Mucosa of gallbladder (tissue), 1 donor: ENCODE measurements around the gene ARIH2. TPM values are rescaled to one million over a fixed set of nuclear protein-coding genes. Genes with fewer than 3 reads are reported as not detected.
"Not testable (repeated sequence)": the region's sequence is repeated elsewhere in the genome, so short reads cannot be mapped to it uniquely, and the experiment has no call there.

Source experiments
- DNase-seq: peaks from one replicate; pipeline ENCODE4 v3.0.0-alpha.2; 2020; ENCODE audit warnings: low spot score
- total RNA-seq: library from RNA; stranded (reverse); gene quantifications from one replicate; pipeline ENCODE4 v1.2.1, GENCODE V29; 2021
- donor health status: DM: no; HTN: no; CAD: no.

Gene ARIH2
- 76.7 TPM for total RNA-seq

DNA sequence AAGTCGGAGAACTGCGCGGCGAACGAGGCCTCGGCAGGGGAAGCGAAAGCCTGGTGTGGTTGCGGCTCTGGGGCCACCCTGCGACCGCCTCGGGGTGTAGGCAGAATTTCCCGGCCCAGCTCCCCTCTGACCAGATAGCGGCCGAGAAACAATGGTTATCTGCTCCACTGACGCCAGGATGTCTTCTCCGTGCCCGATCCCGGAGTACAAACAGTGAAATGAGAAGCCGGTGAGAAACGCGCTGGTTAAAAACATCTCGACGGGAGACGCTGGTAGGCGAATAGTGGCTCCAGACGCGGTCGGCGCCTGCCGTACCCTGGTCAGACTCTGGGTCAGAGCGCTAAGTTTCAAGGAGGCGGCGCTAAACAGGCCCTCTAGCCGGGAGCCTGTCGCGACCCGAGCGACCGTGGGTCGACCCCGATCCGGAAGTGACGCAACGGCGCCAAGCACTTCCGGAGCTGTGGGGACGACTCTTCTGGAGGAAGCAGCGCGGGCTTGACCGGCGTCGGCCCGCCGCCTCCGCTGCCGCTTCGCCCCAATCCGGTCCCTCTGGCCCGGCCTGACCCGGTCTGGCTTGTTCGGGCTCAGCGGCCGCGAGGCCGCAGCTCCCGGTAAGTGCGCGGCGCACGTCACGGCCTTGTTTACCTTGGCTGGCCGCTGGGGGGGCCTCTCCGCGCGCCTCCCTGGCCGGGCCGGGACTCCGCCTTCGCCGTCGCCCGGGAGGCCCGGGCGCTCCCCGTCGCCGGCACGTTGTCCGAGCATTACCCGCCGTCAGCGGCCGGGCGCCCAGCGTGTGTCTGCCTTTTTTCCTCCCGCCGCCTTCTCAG is at the start of gene ARIH2:
Gene ARIH2 (plus strand): TSS at position 455 of the 827 bp plus-strand sequence. CDS start 8,717 bp downstream, outside the sequence.
- DNase-seq, result peak; percentile 93

DNA sequence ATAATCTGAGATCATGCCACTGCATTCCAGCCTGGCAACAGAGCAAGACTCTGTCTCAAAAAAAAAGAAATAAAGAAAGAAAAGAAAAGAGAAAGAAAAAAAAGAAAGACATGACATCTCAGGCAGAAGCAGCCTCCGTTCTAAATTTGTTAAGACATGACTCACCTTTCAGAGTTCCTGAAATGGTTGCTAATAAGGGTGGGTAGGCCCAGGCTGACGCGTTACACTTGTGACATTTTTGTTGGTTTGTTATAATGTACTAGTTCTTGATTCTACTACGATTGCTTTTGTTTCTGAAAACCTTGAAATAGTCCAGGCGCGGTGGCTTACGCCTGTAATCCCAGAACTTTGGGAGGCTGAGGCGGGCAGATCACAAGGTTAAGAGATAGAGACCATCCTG is 41.0 kb upstream of the ARIH2 start:
- no peak for DNase-seq

DNA sequence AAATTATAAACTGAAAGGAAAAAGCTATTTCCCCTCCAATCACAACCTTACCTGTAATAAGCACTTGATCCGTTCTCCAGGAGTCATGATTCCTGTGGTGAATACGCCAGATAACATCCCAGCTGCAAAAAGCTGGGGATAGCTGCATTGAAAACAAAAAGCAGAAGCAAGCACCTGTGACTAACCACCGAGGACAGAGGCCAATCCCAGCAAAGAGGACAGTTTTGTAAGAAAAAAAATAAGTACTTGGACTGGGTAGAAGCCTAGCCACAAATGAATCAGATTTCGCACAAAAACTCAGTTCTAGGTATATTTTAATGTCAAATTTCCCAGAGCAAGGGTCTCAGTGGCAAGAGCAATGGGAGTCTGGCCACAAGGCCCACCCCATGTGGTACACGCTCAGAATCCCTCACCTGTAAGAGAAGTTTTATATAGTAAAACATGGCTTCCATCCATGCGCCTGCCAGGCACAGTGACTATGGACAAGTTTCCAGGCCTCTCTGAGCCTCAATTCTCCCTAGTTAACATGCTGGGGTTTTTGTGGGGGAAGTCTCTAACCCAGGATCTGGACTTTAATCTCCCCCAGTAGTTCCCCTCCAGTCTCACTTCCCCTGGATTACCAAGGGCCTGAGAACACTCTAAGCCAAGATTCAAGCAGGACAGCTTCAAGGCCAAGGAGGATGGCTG is 39.2 kb upstream of the ARIH2 start:
- DNase-seq, result no peak

DNA sequence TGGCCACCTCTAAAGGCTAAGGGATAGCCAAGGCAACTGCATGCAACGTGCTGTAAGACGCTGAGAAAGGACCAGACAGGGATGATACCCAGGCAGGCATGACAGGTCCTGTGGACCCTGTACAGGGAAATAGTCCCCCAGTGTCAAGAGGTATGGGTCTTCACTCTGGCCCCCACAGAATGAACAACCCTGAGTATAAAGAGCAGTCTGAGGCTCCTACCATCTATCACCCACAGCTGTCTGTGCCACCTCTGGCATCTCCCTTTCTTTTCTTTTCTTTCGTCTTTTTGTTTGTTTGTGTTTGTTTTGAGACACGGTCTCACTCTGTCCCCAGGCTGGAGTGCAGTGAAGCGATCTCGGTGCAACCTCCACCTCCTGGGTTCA is 38.7 kb upstream of the ARIH2 start:
- no peak for DNase-seq

DNA sequence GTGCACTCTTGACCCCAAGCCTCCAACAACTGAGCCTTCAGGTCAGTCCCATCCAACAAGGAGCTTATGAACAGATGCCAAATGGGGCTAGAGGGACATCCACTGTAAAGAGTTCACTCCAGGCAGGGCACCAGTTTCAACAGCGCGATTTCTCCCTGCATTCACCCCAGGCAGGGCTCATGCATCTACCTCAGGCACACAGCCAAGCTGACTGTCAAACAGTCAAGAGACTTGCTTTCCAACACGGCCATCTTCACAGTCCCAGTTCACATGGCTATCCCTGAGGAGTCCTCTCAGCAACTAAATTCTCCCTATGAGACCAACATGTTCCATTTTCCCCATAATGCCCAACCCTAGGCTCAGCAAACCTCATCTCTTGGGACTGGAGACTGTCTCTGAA is 37.6 kb upstream of the ARIH2 start:
- no peak for DNase-seq

DNA sequence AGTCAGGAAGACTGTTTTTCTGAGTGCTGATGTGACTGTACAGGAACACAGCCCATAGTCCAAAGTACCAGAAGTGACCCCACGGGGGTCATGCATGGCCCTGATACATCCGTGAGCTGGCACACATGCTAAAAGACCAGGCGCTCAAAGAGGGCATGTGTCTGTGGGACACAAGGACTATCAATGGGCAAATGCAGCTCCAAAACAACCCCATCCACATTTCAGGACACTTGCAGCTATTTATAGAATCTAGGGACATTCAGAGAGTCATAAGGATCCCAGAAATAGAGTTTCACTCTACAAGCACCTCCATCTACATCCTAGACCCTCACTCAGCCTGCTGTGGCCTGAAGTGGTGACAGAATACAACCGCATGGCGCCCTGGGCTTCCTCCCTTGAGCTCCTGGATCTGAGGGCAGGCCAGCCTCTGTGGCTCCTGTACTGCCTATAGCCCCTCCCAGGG is 37.0 kb upstream of the ARIH2 start:
- DNase-seq, result no peak

DNA sequence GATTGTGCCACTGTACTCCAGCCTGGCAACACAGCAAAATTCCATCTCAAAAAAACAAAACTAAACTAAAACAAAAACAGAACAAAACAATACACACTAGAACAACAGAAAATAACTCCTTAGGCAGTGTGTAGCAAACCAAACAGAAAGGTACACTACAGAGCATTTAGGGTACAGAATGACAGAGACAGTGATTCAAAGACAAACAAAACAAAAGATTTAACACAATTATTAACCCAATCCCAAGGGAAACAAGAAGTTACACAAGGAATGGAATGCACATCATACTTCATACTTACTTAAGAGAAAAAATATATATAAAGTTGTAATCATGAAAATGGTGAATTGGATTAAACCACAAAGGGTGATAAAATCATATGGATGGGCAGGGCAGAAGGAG is 32.9 kb upstream of the ARIH2 start:
- no peak for DNase-seq

DNA sequence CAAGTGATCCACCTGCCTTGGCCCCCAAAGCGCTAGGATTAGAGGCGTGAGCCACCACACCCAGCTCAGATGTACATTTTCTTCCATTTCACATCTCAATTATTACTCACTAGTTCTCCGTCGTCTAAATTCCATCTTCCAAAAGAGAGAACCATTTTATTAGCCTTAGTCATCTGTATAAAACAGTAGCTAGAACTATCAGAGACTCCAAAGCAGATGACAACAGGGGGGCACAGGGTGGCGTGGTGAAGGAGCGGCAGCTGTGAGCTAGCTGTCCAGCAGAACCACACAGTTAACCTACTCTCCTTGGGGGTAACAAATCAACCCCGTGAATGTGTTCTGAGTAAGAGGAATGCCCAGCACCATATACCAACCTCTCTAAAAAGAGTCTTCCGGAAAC is 27.0 kb upstream of the ARIH2 start:
- DNase-seq, result no peak

DNA sequence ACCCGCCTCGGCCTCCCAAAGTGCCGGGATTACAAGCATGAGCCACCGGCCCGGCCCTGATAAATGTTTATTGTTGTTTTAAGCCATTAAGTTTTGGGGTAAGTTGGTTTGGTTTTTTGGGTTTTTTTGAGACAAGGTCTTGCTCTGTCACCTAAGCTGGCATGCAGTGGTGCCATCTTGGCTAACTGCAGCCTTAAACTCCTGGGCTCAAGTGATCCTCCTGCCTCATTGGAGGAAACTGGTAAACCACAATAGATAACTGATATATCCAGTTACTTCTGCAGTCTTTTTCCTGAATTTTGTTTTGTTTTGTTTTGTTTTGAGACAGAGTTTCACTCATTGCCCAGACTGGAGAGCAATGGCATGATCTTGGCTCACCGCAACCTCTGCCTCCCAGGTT is 24.1 kb upstream of the ARIH2 start:
- no peak for DNase-seq

DNA sequence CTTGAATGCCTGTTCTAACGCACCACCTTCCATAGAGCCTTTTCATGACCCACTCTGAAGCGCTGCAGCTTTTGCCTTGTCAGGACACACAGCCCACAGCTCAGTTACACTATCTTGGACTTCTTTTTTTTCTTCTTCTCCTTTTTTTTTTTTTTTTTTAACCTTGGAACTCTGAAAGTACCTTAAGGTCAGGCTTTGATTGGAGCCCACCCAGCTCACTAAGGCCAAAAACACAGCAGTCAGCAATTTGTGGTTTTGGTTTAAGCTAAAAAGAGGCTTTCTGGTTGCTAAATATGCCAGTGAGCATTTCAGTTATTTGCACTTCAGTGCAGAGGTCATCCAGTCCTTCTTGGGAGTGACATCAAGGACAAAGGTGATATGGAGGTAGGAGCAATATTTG is 21.7 kb upstream of the ARIH2 start:
- DNase-seq, result no peak

DNA sequence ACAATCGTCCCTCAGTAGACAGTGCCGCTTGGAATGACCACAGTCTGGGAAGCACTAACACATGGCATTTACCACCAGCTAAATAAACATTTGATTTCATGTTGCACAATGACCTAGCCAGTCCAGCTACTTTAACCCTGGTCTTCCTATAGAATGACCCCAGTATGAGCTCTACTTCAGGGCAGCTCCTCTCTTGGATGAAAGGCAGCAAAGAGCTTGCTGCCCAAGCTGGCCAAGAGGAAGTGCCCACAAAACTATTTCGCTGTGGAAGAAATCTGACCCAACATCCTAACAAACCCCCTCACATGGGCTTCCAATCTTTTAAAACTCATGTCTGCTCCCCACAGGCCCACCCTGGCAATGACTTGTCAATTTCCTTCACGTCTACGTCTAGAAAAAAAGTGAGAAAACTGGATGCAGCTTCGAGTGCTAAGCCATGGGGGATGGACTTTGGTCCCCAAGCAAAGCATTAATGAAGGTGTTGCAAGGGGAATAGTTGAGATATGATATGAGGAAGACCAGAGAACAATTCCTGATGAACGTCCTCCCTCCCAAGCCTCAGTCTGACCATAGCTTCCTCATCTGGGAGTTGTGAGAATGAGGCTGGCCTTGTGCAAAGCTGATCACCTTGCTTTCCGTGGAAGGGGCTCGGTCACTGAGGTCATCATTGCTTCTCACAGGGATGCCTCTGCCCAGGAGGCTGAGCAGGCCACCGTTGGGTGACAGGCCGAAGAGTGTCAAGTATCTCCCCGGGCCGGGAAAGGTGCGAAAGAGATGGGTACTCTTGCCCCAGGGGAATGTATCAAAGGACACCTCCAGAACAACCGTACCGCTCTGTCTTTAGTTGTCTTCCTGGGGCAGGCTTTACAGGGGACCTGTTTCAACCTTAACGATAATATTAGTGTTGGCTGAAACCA is 20.9 kb upstream of the ARIH2 start:
- no peak for DNase-seq

DNA sequence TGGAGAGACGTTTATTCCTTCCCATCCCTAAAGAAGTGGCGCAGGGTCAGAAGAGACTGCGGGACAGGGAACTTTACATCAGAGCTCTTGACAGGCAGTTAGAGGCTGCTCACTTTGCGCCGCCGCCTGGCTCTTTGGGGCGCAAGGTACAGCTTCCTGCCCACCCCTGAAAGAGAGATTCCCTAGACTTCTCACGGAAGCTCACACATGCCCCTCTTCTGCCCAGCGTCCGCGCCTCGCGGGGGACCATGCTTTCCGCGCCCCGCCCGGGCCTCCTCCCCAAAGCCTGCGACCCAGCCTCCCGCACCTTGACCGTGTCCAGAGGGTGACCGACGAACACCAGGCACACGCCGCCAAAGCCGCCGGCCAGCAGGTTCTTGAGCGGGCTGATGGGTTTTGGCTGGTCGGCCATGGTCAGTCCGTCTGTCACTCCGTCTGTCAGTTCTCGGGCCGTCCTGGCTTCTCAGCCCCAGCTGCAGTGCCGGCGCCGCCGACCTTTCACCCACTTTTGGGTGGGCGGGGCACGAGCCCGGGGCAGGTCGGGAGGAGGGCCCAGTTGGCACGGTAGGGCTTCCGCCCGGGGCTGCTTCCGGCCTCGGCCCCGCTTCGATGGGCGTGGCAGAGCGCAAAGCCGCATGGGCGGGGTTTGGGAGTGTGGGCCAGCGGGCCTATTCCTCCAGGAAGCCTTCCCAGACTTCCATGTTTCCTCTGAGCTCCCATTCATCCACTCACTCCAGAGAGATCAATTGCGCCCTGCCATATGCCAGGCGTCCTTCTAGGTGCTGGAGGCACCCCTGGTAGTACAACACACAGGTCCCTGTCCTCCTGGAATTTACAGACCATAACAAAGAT is 20.0 kb upstream of the ARIH2 start, which contains the start of gene SLC25A20:
Gene SLC25A20 (minus strand): TSS at position 500 of the 852 bp plus-strand sequence. CDS start 88 bp downstream, at position 412.
- peak; percentile 92 for DNase-seq

DNA sequence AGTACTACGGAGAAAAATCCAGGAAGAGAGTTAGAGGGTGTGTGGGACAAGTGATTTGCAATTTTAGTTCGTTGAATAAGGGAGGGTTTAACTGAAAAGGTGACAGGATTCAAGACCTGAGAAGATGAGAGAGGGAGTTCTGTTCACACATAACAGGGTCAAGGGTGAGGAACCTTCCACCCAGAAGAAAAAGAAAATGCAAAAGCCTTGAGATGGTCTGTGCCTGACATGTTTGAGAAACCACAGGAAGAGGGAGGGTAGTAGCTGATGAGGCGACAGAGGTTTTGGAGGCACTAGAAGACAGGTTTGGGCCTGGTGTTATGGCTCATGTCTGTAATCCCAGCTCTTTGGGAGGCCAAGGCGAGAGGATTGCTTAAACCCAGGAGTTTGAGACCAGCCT is 19.4 kb upstream of the ARIH2 start:
- no peak for DNase-seq

DNA sequence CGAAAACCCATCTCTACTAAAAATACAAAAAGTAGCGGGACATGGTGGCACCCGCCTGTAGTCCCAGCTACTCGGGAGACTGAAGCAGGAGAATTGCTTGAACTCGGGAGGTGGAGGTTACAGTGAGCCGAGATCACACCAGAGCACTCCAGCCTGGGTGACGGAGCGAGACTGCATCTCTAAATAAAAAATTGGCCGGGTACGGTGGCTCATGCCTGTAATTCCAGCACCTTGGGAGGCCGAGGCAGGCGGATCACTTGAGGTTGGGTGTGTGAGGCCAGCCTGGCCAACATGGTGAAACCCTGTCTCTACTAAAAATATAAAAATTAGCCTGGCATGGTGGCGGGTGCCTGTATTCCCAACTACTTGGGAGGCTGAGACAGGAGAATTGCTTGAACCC is 11.6 kb upstream of the ARIH2 start:
- not testable (repeated sequence) for DNase-seq

DNA sequence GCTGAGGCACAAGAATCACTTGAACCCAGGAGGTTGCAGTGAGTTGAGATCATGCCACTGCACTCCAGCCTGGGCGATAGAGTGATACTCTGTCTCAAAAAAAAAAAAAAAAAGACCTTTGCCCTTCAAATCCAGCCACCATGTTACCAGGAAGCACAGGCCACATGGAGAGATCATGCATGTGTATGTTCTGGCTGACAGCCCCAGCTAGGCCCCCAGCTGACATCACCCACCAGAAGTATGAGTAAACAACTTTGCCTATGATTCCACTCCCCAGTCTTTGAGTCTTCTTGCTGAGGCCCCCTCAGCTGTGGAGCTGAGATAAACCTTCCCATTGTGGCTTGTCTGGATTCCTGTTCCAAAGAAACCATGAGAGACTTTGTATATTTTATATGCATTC is 3.3 kb upstream of the ARIH2 start:
- DNase-seq, result no peak

DNA sequence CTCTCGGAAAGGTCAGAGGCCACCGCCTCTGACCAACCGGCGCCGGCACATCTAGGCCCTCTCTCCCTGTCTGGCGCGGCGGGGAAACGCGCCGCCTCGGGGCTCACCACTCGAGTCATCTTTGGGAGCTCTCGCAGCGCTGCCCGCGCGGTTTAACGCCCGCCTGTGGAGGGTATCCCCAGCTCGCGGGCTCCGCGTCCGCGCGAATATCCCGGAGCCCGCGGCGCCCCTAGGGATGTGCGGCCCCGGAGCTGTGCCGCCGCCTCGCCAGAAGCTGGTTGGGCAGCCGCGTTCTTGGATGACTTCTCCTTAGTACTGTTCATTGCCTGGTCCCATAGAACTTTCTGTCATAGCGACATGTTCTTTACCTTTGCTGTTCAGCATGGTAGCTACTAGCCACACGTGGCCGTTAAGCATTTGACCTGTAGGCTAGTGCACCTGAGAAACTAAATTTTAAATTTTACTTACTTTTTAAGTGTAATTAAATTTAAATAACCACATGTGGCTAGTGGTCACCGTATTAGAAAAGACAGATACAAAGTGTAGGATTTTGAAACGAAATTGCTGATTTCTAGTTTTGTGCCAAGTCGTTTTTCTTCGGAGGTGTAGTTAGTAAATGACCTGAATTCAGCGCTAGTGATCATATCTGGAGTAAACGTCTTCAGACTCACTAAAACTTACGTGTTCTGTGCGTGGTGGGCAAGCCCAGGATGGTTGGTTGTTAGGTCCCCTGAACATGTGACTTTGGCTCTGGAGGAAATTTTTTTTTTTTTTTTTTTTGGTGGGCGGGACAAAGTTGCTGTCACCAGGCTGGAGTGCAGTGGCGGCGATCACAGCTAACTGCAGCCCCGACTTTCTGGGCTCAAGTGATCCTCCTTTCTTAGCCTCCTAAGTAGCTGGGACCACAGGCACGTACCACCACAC is 835 bp downstream of the ARIH2 start:
- no peak for DNase-seq

DNA sequence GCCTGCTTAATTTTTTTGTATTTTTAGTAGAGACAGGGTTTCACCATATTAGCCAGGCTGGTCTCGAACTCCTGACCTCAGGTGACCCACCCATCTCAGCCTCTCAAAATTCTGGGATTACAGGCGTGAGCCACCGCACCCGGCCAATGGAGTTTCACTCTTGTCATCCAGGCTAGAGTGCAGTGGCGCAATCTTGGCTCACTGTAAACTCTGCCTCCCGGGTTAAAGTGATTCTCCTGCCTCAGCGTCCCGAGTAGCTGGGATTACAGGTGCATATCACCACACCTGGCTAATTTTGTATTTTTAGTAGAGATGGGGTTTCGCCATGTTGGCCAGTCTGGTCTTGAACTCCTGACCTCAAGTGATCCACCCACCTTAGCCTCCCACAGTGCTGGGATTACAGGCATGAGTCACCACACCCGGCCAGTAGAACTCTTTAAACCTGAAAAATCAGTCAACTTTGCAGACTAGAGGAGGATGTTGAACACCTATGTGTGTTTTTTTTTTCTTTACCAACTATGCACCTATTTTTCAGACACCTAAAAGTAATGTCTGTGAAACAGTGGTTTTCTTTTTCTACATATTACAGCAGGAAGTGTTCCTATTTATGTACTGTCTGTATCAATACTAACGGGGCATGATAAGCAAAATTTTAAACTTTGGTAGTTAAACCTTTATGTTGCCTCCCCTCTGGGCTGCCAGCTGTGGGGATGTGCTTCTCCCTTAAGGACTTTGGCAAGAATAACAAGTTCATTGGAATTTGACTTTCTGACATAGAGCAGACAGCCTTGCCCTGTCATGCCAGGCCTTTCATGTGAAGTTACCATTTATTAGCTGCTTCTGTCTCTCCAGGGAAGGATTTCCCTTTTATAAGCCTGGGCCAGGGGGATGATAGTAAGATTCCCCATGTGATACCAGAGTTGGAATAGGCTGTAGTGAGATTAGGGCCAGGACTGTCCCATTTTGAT is 8.1 kb downstream of the ARIH2 start:
- no peak for DNase-seq

DNA sequence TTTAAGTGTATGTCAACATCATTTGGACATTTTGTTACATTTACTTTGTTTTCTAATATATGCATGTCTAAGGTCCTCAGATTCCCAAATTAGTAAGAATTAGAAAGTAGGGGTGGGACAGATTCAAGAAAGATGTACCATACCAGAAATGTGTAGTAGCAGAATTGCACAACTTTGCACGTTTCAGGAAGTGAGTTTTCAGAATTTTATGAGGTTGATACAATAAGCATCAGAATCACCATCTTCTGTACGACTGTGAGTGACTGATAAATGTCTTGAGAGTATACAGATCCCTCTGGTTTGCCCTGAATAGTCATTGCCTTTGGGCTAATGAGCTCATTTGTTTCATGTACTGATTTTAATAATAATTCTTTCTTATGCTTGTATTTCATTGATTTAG is 9.3 kb downstream of the ARIH2 start:
- no peak for DNase-seq

DNA sequence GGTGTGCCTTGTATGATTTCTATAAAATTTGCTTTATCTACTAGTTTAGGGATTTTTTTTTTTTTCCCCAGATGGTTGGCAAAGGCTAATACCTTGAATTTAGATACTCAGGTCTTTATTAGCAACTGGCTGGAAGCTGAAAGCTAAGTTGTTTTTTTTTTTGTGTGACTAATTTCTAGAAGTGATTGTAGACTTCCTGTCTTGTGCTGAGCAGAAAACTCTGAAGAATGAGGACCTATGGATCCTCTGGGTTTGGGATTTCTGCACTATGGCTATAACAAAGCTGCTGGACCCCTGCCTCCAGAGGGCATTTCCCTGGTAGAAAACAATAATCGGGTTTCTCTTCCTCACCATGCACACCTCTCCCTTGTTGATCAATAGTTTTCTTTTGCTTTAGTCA is 10.0 kb downstream of the ARIH2 start:
- DNase-seq, result no peak
